ENCODE results near the gene MTFR1L. TPM values are rescaled to one million over a fixed set of nuclear protein-coding genes. Genes with fewer than 3 reads are reported as not detected.
"Not testable (repeated sequence)": the region's sequence is repeated elsewhere in the genome, so short reads cannot be mapped to it uniquely, and the experiment has no call there.

MTFR1L gene
- total RNA-seq, 4 donors from 2014 or later: 75.7 to 109 (median 99.2) TPM

GRCh38 chr1:25833158-25833557 lies 13.4 kb downstream of the MTFR1L start:
- H3K27me3 ChIP-seq: no peaks in the 10 kb centered on the region
- H3K9me3 ChIP-seq: no peaks in the 10 kb centered on the region
- intact Hi-C loops (cut with DNase I): no loop called here
- no peak overlapping the region for H3K27ac ChIP-seq
- H3K4me1 ChIP-seq: no peaks in the 10 kb centered on the region
- WGBS, 2 donors: 95 to 99% methylated on average over 5 of the region's 5 CpGs
- no peak for DNase-seq
- TF ChIP-seq CTCF (IDR thresholded peaks at IDR 0.05) (no peak), POLR2A (IDR thresholded peaks at IDR 0.05) (no peak)
- peaks cover 50 to 61% of the 10 kb centered on the region in 2 donors for H3K36me3 ChIP-seq
- H3K4me3 ChIP-seq (replicated peaks in 1 of 3): no peak overlapping the region

GRCh38 chr1:25834894-25835293 lies 15.1 kb downstream of the MTFR1L start:
- intact Hi-C loops (cut with DNase I): no loop called here
- TF ChIP-seq CTCF (IDR thresholded peaks at IDR 0.05): no peak
- TF ChIP-seq POLR2A (IDR thresholded peaks at IDR 0.05): no peak
- H3K9me3 ChIP-seq: no peaks in the 10 kb centered on the region
- H3K27me3 ChIP-seq: no peaks in the 10 kb centered on the region
- H3K36me3 ChIP-seq: peaks cover 33 to 44% of the 10 kb centered on the region in 2 donors
- WGBS, 2 donors: 73 to 75% methylated on average over 3 of the region's 3 CpGs
- no peak overlapping the region for H3K27ac ChIP-seq
- no peak overlapping the region for H3K4me3 ChIP-seq (replicated peaks in 1 of 3)
- H3K4me1 ChIP-seq: no peaks in the 10 kb centered on the region
- DNase-seq: no peak

GRCh38 chr1:25836695-25837094 lies 16.9 kb downstream of the MTFR1L start:
- DNase-seq: no peak
- intact Hi-C loops (cut with DNase I): no loop called here

GRCh38 chr1:25837262-25837875 lies 17.6 kb downstream of the MTFR1L start:
- intact Hi-C loops (cut with DNase I): no loop called here
- H3K27me3 ChIP-seq: no peaks in the 10 kb centered on the region
- no peaks in the 10 kb centered on the region for H3K4me1 ChIP-seq
- TF ChIP-seq POLR2A (IDR thresholded peaks at IDR 0.05) (no peak), CTCF (IDR thresholded peaks at IDR 0.05) (peak in 3 of 6 experiments; percentile 27 to 41 (median 33))
- DNase-seq: no peak
- no peaks in the 10 kb centered on the region for H3K9me3 ChIP-seq
- H3K4me3 ChIP-seq (replicated peaks in 1 of 3): no peak overlapping the region
- 76 to 91% methylated on average over 1 of the region's 1 CpG for WGBS, 2 donors
- peaks cover 11 to 19% of the 10 kb centered on the region in 2 donors for H3K36me3 ChIP-seq
- no peak overlapping the region for H3K27ac ChIP-seq

More at GRCh38 chr1:25836695-25837094, 16.9 kb downstream of the MTFR1L start:
- 64 to 75% methylated on average over 3 of the region's 3 CpGs for WGBS, 2 donors
- Histone ChIP-seq H3K27me3 (no peaks in the 10 kb centered on the region), H3K4me1 (no peaks in the 10 kb centered on the region), H3K36me3 (peaks cover 18 to 26% of the 10 kb centered on the region in 2 donors), H3K4me3 (replicated peaks in 1 of 3) (no peak overlapping the region), H3K27ac (no peak overlapping the region), H3K9me3 (no peaks in the 10 kb centered on the region)
- TF ChIP-seq CTCF (IDR thresholded peaks at IDR 0.05) (no peak), POLR2A (IDR thresholded peaks at IDR 0.05) (no peak)

GRCh38 chr1:25839808-25840207 lies 20.1 kb downstream of the MTFR1L start:
- WGBS, 2 donors: 95 to 96% methylated on average over 4 of the region's 4 CpGs
- H3K9me3 ChIP-seq; H3K27ac ChIP-seq; intact Hi-C loops (cut with DNase I); H3K27me3 ChIP-seq; H3K36me3 ChIP-seq; H3K4me3 ChIP-seq (replicated peaks in 1 of 3); DNase-seq; H3K4me1 ChIP-seq: not testable (repeated sequence)

Measured in thyroid gland (tissue), 4 donors.